IPS-NIHi7 (cell line): ENCODE data around the gene GALM.
"Not testable (repeated sequence)": the region's sequence is repeated elsewhere in the genome, so short reads cannot be mapped to it uniquely, and the experiment has no call there.

Source experiments
- DNase-seq: peaks from one replicate; pipeline ENCODE4 v3.0.0; 2012; ENCODE audit warnings: mixed read lengths; ENCODE audit errors: extremely low spot score

The GALM gene

DNA sequence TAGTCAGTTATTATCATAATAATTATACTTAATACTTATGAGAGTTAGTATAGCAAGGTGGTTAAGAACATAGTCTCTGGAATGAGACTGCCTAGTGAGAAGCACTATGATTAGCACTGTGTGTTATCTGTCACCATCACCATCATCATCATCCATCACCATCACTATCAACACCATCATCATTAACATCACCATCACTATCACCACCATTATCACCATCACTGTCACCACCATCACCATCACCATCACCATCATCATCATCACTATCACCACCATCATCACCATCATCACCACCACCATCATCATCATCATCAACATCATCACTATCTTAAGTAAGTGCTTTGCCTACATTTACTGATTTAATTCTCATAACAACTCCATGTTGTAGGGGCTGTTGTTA, 45.6 kb downstream of the GALM start:
- DNase-seq = no peak

GRCh38 chr2:38712413-38712812, 46.5 kb downstream of the GALM start:
- no peak for DNase-seq

- no peak for DNase-seq
Observed at GRCh38 chr2:38712871-38713270, 47.0 kb downstream of the GALM start.

DNA sequence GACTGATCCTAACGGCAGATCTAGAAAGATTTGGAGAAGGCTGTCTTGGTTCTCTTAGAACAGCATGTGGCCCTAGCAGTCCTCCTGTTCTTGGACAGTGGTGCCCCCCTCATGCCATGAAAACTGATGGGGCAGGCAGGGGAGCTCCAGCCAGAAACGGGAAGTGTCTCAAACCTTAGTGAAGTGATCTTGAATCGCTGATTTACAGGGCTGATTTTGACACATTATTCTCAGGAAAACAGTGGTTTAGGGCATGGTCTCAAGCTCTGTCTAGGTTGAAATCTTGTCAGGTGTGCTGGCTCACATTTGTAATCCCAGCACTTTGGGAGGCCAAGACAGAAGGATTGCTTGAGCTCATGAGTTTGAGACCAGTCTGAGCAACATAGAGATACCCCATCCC, 47.4 kb downstream of the GALM start:
- no peak for DNase-seq

- DNase-seq = not testable (repeated sequence)
Observed at GRCh38 chr2:38714941-38715340, 49.0 kb downstream of the GALM start.

GRCh38 chr2:38716185-38716584, 50.3 kb downstream of the GALM start:
- DNase-seq = no peak

DNA sequence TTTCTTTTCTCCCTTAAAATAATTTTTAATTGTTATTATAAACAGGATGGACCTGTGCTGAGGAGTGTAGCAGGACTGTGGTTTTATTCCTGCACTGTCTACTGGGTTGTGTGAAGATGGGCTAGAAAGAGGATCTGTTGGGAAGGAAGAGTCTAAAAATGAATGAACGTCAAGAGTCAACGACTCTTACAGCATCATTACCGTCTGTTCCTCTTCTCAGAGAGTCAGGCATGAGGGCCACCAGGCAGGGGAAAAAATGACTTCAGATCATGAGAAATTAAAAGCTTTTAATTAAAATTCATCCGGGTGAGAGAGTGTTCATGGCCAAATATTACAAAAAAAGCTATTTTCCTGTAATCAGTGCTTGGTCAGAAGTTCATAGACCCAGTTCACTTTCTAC, 52.7 kb downstream of the GALM start:
- no peak for DNase-seq

DNA sequence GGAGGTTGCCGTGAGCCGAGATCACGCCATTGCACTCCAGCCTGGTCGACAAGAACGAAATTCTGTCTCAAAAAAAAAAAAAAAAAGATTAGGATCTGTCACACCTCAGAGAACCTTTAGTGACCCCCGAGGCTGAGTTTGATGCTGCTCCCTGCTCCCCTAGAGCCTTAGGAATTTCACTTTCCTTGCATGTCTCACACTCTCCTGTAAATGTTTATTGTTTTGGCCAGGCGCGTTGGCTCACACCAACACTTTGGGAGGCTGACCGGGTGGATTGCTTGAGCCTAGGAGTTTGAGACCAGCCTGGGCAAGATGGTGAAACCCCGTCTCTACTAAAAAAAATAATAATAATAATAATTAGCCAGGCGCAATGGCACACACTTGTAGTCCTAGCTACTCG, 53.8 kb downstream of the GALM start:
- no peak for DNase-seq

DNA sequence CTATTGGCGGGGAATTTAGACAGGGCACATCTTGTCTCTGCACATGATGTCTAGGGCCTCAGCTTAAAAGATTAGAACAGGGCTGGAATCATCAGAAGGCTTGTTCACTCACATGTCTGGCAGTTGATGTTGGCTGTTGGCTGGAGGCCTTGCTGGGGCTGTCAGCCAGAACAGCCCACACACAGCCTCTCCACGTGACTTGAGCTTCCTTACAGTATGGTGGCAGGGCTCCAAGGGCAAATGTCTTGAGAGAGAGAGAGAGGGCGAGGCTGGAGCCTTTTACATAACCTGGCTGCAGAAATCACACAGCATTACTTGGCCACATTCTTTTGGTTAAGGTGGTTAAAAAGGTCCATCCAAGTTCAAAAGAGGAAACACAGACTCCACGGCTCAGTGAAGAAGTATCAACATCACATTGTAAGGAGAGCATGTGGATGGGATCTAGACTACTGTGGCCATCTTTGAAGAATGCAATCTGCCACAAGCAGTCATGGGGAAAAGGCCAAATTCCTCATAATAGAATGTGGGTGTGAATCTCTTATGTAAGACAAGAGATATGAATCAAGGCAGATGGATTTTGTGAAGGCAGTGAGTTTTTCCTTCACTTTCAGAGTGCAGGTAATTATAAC, 54.8 kb downstream of the GALM start:
- no peak for DNase-seq

DNA sequence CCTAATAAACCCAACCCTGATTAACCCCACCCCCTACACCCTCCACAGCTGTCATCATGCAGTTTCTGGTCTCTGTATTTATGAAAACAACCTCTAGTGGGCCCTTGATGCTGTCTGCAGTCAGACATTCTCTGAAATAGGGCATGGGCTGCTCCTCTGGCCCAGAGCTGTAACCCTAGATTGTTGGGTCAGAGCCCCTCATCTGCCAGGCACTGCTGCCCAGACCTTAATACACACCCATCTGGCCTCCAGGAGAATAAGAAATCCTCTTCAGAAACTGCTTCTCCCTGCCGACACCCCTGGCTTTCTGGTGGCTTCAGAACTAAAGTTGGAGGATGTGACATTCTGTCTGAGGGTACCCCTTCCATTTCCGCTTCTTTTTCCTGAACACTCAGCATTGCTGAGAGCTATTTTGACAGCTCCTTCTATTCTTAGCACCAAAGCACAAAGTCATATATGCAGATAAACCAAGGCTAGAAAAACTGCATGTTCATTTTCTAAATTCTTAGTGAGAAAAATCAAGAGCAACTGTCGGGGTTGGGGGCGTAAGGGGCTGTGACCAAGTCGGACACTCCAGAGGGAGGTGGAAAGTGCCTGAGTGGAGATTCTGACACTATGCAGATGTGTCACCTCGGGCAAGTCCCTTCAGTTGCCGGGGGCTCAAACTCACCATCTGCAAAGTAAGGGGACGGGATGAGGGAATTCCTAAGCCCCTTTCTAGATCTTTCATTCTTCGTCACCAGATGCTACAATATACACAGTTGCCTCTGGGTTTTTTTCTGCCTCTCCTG, 56.6 kb downstream of the GALM start:
- no peak for DNase-seq

DNA sequence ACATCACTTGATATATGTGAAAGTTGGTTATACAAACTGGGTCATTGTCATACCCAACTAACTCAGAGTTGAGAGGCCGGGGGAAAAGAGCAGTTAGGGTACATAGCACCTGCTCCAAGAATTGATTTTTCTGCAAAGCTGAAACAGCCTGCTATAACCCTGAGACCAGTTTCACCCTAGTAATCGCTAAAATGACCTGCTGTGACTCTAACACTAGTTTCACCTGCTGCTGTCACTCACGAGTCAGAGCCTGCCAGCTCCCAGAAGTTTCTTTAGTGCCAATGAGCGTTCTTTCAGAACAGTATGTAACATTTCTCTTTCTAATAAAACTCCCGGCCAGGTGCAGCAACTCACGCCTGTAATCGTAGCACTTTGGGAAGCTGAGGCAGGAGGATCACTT, 57.3 kb downstream of the GALM start:
- DNase-seq = no peak

DNA sequence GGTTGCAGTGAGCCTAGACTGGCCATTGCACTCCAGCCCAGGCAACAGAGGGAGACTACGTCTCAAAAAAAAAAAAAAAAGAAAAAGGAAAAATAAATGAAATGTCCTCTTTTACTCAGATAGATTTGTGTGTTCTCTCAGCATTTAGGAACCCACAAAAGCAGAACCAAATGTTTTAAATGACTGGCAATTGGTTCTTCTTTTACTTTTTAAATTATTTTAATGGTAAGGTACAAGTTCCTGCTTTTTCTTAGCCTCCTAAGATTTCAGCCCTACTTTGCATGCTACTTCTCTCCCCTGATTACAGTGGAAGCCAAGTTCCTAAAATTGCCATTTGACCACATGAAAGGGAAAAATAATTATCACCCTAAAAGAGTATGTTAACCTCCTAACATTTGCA, 61.7 kb downstream of the GALM start:
- DNase-seq = no peak

- no peak for DNase-seq
Observed at GRCh38 chr2:38728694-38729093, 62.8 kb downstream of the GALM start.

GRCh38 chr2:38731090-38731489, 65.2 kb downstream of the GALM start:
- no peak for DNase-seq

DNA sequence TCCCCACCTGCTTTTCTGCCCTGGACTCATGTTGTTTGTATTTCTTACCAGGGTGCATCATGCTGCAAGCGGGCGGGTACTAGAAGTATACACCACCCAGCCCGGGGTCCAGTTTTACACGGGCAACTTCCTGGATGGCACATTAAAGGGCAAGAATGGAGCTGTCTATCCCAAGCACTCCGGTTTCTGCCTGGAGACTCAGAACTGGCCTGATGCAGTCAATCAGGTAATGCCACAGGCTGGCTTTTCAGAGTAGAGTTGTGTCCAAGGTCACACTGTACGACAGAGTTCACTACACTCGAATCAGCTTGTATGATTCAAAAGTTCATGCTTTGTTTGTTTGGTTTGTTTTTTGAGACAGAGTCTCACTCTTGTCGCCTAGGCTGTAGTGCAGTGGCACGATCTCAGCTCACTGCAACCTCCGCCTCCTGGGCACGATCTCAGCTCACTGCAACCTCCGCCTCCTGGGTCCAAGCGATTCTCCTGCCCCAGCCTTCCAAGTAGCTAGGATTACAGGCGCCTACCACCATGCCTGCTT, 65.8 kb downstream of the GALM start:
- DNase-seq = no peak

- no peak for DNase-seq
Observed at GRCh38 chr2:38733300-38733971, 67.5 kb downstream of the GALM start.

DNA sequence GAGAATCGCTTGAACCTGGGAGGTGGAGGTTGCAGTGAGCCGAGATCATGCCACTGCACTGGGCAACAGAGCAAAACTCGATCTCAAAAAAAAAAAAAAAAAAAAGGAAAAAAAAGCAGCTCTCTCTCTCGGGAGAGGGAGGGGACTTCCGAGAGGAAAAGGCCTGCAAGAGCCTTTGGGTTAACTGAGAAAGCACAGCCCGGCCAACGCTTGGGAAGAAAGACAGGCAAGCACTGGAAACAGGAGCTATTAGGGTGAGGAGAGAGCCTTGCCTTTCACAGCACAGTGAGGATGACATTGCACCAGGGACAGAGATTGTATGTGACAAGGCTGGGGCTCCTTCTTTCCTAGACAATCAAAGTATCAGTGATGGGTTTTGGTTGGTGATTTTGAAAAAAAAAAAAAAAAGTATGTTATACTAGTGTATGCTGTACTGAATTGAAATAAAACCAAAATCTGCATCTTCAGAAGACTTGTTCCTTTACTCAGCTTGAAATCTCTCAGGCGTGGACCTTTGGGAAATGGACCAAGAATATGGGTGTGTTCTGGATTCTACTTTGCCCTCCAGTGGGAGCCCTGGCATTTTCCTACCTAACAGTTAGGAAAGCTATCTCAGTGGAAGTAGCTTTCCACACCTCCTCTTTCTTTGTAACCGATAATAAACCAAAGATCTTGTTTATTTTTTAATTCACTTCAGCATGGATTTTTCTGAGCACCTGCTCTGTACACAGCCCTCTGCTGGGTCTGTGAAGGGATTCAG, 68.6 kb downstream of the GALM start:
- DNase-seq = no peak

DNA sequence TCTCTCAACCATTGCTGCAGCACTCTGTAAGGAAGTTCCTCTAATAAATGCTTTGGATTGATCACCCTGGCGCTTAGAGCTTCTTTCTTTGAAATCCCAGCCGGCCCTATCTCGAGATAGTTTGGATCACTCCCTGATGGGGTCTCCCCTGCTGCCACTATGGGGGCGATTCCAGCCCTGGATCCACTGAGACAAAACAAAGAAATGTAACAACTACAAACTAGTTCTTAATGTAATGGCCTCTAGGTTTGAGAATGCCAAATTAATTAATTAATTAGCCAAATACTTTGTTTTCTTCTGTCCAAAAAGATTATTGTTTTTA, 70.0 kb downstream of the GALM start:
- no peak for DNase-seq

- DNase-seq = not testable (repeated sequence)
Observed at GRCh38 chr2:38737000-38737698, 71.2 kb downstream of the GALM start.

- DNase-seq = no peak
Observed at GRCh38 chr2:38737925-38738324, 72.0 kb downstream of the GALM start.

DNA sequence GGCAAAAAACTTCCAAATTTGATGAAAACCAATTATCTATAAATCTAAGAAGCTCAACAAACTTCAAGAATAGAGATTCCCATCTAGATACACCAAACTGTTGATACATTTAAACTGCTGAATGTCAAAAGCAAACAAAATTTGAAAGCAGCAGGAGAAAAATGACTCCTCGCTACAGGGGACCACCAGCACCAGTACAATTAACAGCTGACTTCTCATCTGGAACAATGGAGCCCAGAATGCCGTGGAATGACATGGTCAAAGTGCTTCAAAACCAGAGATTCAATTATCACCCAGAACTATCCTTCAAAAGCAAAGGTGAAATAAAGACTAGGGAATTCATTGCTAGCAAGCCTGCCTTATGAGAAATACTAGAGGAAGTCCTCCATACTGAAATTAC, 73.6 kb downstream of the GALM start:
- DNase-seq = no peak
